OCI-LY7 (cell line): ENCODE results near the gene PAK1.

Experiments used
- EZH2phosphoT487 ChIP-seq: fragments of 200-600 bp; sonication (generic); IDR thresholded peaks from 2 replicates; pipeline ENCODE4 v1.6.1; 2018; ENCODE audit warnings: low read depth, borderline replicate concordance, mild to moderate bottlenecking, mixed run types, antibody characterized with exemption, low read length, moderate library complexity, mixed read lengths
- TF ChIP-seq, protein P1 (sequence below): fragments of 200-600 bp; sonication (generic); conservative IDR thresholded peaks from 2 replicates; pipeline ENCODE4 v1.5.1; 2014; ENCODE audit warnings: mild to moderate bottlenecking, antibody characterized with exemption, low read length, moderate library complexity, mixed read lengths

DNA sequence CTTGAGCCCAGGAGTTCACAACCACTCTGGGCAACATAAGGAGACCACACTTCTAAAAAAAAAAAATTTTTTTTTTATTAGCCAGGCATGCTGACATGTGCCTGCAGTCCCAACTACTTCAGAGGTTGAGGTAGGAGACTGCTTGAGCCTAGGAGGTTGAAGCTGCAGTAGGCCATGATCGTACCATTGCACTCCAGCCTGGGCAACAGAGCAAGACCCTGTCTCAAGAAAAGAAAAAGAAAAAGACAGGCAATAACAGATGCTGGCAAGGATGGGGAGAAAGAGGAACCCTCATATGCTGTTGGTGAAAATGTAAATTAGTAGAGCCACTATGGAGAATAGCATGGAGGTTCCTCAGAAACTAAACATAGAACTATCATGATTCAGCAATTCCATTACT, 64.8 kb downstream of the PAK1 start:
- TF ChIP-seq, protein P1, sequence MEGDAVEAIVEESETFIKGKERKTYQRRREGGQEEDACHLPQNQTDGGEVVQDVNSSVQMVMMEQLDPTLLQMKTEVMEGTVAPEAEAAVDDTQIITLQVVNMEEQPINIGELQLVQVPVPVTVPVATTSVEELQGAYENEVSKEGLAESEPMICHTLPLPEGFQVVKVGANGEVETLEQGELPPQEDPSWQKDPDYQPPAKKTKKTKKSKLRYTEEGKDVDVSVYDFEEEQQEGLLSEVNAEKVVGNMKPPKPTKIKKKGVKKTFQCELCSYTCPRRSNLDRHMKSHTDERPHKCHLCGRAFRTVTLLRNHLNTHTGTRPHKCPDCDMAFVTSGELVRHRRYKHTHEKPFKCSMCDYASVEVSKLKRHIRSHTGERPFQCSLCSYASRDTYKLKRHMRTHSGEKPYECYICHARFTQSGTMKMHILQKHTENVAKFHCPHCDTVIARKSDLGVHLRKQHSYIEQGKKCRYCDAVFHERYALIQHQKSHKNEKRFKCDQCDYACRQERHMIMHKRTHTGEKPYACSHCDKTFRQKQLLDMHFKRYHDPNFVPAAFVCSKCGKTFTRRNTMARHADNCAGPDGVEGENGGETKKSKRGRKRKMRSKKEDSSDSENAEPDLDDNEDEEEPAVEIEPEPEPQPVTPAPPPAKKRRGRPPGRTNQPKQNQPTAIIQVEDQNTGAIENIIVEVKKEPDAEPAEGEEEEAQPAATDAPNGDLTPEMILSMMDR = no peak
- no peak for TF ChIP-seq EZH2phosphoT487
